Ovary (tissue), 3 donors: Measurements from ENCODE around the gene WASF2.

Experiments used
- CTCF ChIP-seq, 3 donors: fragments of 450-650 bp in 2 of 3; fragments of 200-600 bp in 1 of 3; IDR thresholded peaks; one replicate each; pipeline versions ENCODE4 v1.5.1 to v1.8.0; 2016 to 2022; ENCODE audit warnings: antibody characterized with exemption in 3 of 3, mild to moderate bottlenecking in 1 of 3
- POLR2A ChIP-seq: fragments of 450-650 bp; IDR thresholded peaks from one replicate; pipeline ENCODE4 v1.6.1; 2017; ENCODE audit warnings: antibody characterized with exemption, mild to moderate bottlenecking, moderate library complexity
- donor health status: DM: no; HTN: no; CAD: no.

- no peak for TF ChIP-seq CTCF (IDR thresholded peaks at IDR 0.05)
- no peak for TF ChIP-seq POLR2A
Observed at GRCh38 chr1:27356277-27356618, 133.7 kb downstream of the WASF2 start.
